DMS53 (cell line): ENCODE measurements around the gene SNX25.
"Not testable (repeated sequence)": the region's sequence is repeated elsewhere in the genome, so short reads cannot be mapped to it uniquely, and the experiment has no call there.

Source experiments
- DNase-seq: peaks from one replicate; lab custom pipeline; 2025; lab: John Stamatoyannopoulos, UW

The SNX25 gene

GRCh38 chr4:185209031-185209851 is at the start of gene SNX25:
Gene SNX25 (plus strand): TSS chr4:185209598. CDS start chr4:185209827, 229 bp downstream.
- DNase-seq: peak; percentile 92

- no peak for DNase-seq
Measured at GRCh38 chr4:185165605-185166063, 43.8 kb upstream of the SNX25 start.

GRCh38 chr4:185167234-185167633 is 42.2 kb upstream of the SNX25 start:
- DNase-seq: no peak

GRCh38 chr4:185171373-185172071 is 37.9 kb upstream of the SNX25 start:
- no peak for DNase-seq

GRCh38 chr4:185179488-185179887 is 29.9 kb upstream of the SNX25 start:
- DNase-seq: no peak

GRCh38 chr4:185182239-185182638 is 27.2 kb upstream of the SNX25 start:
- no peak for DNase-seq

- DNase-seq: peak; percentile 92
Measured at GRCh38 chr4:185183622-185184281, 25.6 kb upstream of the SNX25 start.

GRCh38 chr4:185186769-185187168 is 22.6 kb upstream of the SNX25 start:
- no peak for DNase-seq

- no peak for DNase-seq
Measured at GRCh38 chr4:185189606-185190305, 19.6 kb upstream of the SNX25 start.

- no peak for DNase-seq
Measured at GRCh38 chr4:185190306-185190856, 19.0 kb upstream of the SNX25 start.

GRCh38 chr4:185192059-185192458 is 17.3 kb upstream of the SNX25 start:
- DNase-seq: no peak

- peak; percentile 8 for DNase-seq
Measured at GRCh38 chr4:185194924-185195888, 14.2 kb upstream of the SNX25 start.

GRCh38 chr4:185196437-185196836 is 13.0 kb upstream of the SNX25 start:
- DNase-seq: no peak

- not testable (repeated sequence) for DNase-seq
Measured at GRCh38 chr4:185198189-185198588, 11.2 kb upstream of the SNX25 start.

- no peak for DNase-seq
Measured at GRCh38 chr4:185201977-185202962, 7.1 kb upstream of the SNX25 start.

GRCh38 chr4:185202984-185203485 is 6.4 kb upstream of the SNX25 start:
- no peak for DNase-seq

GRCh38 chr4:185203486-185204237 is 5.7 kb upstream of the SNX25 start, which contains the start of gene CFAP97:
Gene CFAP97 (minus strand): TSS chr4:185204000. CDS start chr4:185191196, 12,804 bp downstream.
- DNase-seq: peak; percentile 92

GRCh38 chr4:185204238-185204910 is 5.0 kb upstream of the SNX25 start:
- peak; percentile 45 for DNase-seq
